ENCODE measurements around the gene PTER.

- TF ChIP-seq CTCF (IDR thresholded peaks at IDR 0.05): no peak
- TF ChIP-seq ZFX (IDR thresholded peaks at IDR 0.05; ENCODE audit: borderline replicate concordance): no peak
Observed at GRCh38 chr10:16544099-16544498, 107.3 kb downstream of the PTER start.
